H1 (cell line): ENCODE measurements around the gene COL6A1. TPM values are rescaled to one million over a fixed set of nuclear protein-coding genes. Genes with fewer than 3 reads are reported as not detected.

Experiments used
- CTCF ChIA-PET: fragments of 300-600 bp; sonication (Branson Sonifier 250); formaldehyde crosslinking; loops from one replicate; lab custom pipeline; 2021; ENCODE audit not compliant: partially characterized antibody; lab: Charles Lee
- POLR2A ChIA-PET: fragments of 300-600 bp; sonication (Branson Sonifier 250); formaldehyde crosslinking; loops from one replicate; lab custom pipeline; 2021; ENCODE audit warnings: inconsistent platforms; ENCODE audit not compliant: partially characterized antibody; lab: Charles Lee
- DNase-seq, 2 experiments: peaks; one replicate each; pipeline versions ENCODE4 v3.0.0 to v3.0.0-alpha.2; 2010 to 2022; ENCODE audit warnings: low spot score in 2 of 2, low read depth in 1 of 2, mixed read lengths in 1 of 2
- FAIRE-seq: peaks from 2 replicates; lab custom pipeline; 2011; peaks lifted over from hg19 to GRCh38; lab: Jason Lieb, UNC
- H2AFZ ChIP-seq: 2 replicates; pipeline ENCODE4 v1.8.1; 2012; ENCODE audit warnings: low read length, inconsistent platforms
- H2AK5ac ChIP-seq: 2 replicates; pipeline ENCODE4 v1.6.1; 2013; ENCODE audit warnings: low read depth, low read length
- H2BK120ac ChIP-seq: replicated peaks from 2 replicates; pipeline ENCODE3; 2013; ENCODE audit warnings: low read depth, low read length, inconsistent platforms
- H2BK12ac ChIP-seq: 2 replicates; pipeline ENCODE4 v1.6.1; 2013; ENCODE audit warnings: low read depth, low read length
- H2BK15ac ChIP-seq: 2 replicates; pipeline ENCODE4 v1.6.1; 2013; ENCODE audit warnings: low read length
- H2BK20ac ChIP-seq: 2 replicates; pipeline ENCODE4 v1.6.1; 2013; ENCODE audit warnings: low read length
- H2BK5ac ChIP-seq: 2 replicates; pipeline ENCODE4 v1.6.1; 2013; ENCODE audit warnings: low read depth, low read length
- H3K14ac ChIP-seq: 2 replicates; pipeline ENCODE4 v1.6.1; 2013; ENCODE audit warnings: inconsistent platforms; ENCODE audit not compliant: insufficient read length
- H3K18ac ChIP-seq: 2 replicates; pipeline ENCODE4 v1.6.1; 2013; ENCODE audit warnings: low read length; ENCODE audit errors: extremely low read depth
- H3K23ac ChIP-seq: 2 replicates; pipeline ENCODE4 v1.6.1; 2013; ENCODE audit warnings: inconsistent platforms; ENCODE audit not compliant: insufficient read length
- H3K23me2 ChIP-seq: 2 replicates; pipeline ENCODE4 v1.6.1; 2013; ENCODE audit warnings: low read depth, low read length
- H3K27ac ChIP-seq: 2 replicates; pipeline ENCODE4 v1.6.1; 2011; ENCODE audit warnings: low read depth, low read length, inconsistent platforms
- H3K27me3 ChIP-seq, 4 experiments: replicated peaks in 1 of 4; 1 replicate in 1 of 4; 2 replicates in 3 of 4; pipeline versions ENCODE4 v1.6.1 to v1.8.1; 2011 to 2013; ENCODE audit warnings: low read length in 3 of 4, mild to moderate bottlenecking in 3 of 4, inconsistent platforms in 2 of 4, mixed read lengths in 2 of 4, moderate library complexity in 1 of 4; ENCODE audit not compliant: control insufficient read depth in 3 of 4, insufficient read depth in 3 of 4; ENCODE audit errors: extremely low read depth in 1 of 4
- H3K36me3 ChIP-seq, 4 experiments: 2 replicates each; pipeline versions ENCODE4 v1.6.1 to v1.8.1; 2011 to 2013; ENCODE audit warnings: mild to moderate bottlenecking in 4 of 4, low read length in 3 of 4, moderate library complexity in 2 of 4, control low read depth in 1 of 4, inconsistent platforms in 1 of 4; ENCODE audit not compliant: insufficient read depth in 4 of 4, control insufficient read depth in 2 of 4
- H3K4ac ChIP-seq: replicated peaks from 2 replicates; pipeline ENCODE3; 2013; ENCODE audit warnings: low read length, low read depth, mixed read lengths, inconsistent platforms; ENCODE audit not compliant: insufficient read length
- H3K4me1 ChIP-seq, 4 experiments: replicated peaks in 1 of 4; 1 replicate in 1 of 4; 2 replicates in 3 of 4; pipeline versions ENCODE4 v1.6.1 to v1.8.1; 2011 to 2013; ENCODE audit warnings: low read length in 3 of 4, inconsistent platforms in 2 of 4, mixed read lengths in 1 of 4; ENCODE audit not compliant: insufficient read depth in 4 of 4, control insufficient read depth in 3 of 4
- H3K4me2 ChIP-seq, 2 experiments: 2 replicates each; pipeline versions ENCODE4 v1.6.1 to v1.8.1; 2011 to 2013; ENCODE audit warnings: low read depth in 2 of 2, low read length in 2 of 2, control low read depth in 1 of 2, inconsistent platforms in 1 of 2, mild to moderate bottlenecking in 1 of 2; ENCODE audit not compliant: insufficient read depth in 1 of 2
- H3K4me3 ChIP-seq, 4 experiments: fragments of 200-600, 300-600 bp in 1 of 4; sonication (generic), shearing (Covaris generic), sonication (Bioruptor Twin) in 1 of 4; 2 replicates each; pipeline versions ENCODE4 v1.5.1 to v1.8.1; 2011 to 2016; ENCODE audit warnings: low read length in 4 of 4, low read depth in 3 of 4, control low read depth in 2 of 4, inconsistent platforms in 2 of 4, mild to moderate bottlenecking in 2 of 4, mixed read lengths in 1 of 4, moderate library complexity in 1 of 4; ENCODE audit not compliant: insufficient read depth in 2 of 4; ENCODE audit errors: extremely low read depth in 1 of 4
- H3K56ac ChIP-seq: replicated peaks from 2 replicates; pipeline ENCODE3; 2013; ENCODE audit warnings: low read depth, mild to moderate bottlenecking, mixed read lengths, low read length, inconsistent platforms; ENCODE audit not compliant: insufficient read length
- H3K79me1 ChIP-seq: 2 replicates; pipeline ENCODE4 v1.6.1; 2013; ENCODE audit warnings: low read depth, low read length, control low read depth
- H3K79me2 ChIP-seq, 2 experiments: 2 replicates each; pipeline versions ENCODE4 v1.6.1 to v1.8.1; 2012 to 2013; ENCODE audit warnings: low read length in 2 of 2, mild to moderate bottlenecking in 2 of 2, inconsistent platforms in 1 of 2; ENCODE audit not compliant: insufficient read depth in 2 of 2, control insufficient read depth in 1 of 2
- H3K9ac ChIP-seq, 4 experiments: replicated peaks in 1 of 4; 1 replicate in 1 of 4; 2 replicates in 3 of 4; pipeline versions ENCODE4 v1.6.1 to v1.8.1; 2011 to 2013; ENCODE audit warnings: low read depth in 3 of 4, low read length in 3 of 4, control low read depth in 2 of 4, mild to moderate bottlenecking in 2 of 4, moderate library complexity in 2 of 4, inconsistent platforms in 1 of 4; ENCODE audit errors: extremely low read depth in 1 of 4
- H3K9me3 ChIP-seq, 2 experiments: 2 replicates each; pipeline versions ENCODE4 v1.6.1 to v1.8.1; 2012 to 2013; ENCODE audit warnings: mild to moderate bottlenecking in 2 of 2, moderate library complexity in 2 of 2, control low read depth in 1 of 2, inconsistent platforms in 1 of 2, low read depth in 1 of 2, low read length in 1 of 2, mixed read lengths in 1 of 2; ENCODE audit not compliant: insufficient read depth in 2 of 2
- H4K20me1 ChIP-seq, 2 experiments: replicated peaks in 1 of 2; 2 replicates each; pipeline versions ENCODE3 to v1.8.1; 2011 to 2013; ENCODE audit warnings: inconsistent platforms in 2 of 2, low read length in 2 of 2, mild to moderate bottlenecking in 1 of 2; ENCODE audit not compliant: insufficient read depth in 2 of 2, control insufficient read depth in 1 of 2
- H4K5ac ChIP-seq: 2 replicates; pipeline ENCODE4 v1.6.1; 2013; ENCODE audit warnings: low read length, low read depth, mixed read lengths, inconsistent platforms; ENCODE audit not compliant: insufficient read length
- H4K8ac ChIP-seq: 2 replicates; pipeline ENCODE4 v1.8.0; 2013; ENCODE audit warnings: mild to moderate bottlenecking, moderate library complexity, low read length, inconsistent platforms; ENCODE audit not compliant: insufficient read depth; ENCODE audit errors: extremely low read depth
- H4K91ac ChIP-seq: replicated peaks from 2 replicates; pipeline ENCODE3; 2013; ENCODE audit warnings: low read length, mixed read lengths, inconsistent platforms; ENCODE audit not compliant: insufficient read length
- ASH2L ChIP-seq: fragments of 200-600, 300-600 bp; sonication (generic); IDR thresholded peaks from one replicate; pipeline ENCODE4 v1.7.1; 2017; ENCODE audit warnings: low read length
- BCL11A ChIP-seq, 2 experiments: IDR thresholded peaks; one replicate each; pipeline ENCODE4 v1.6.1; 2011; ENCODE audit warnings: low read depth in 2 of 2, low read length in 2 of 2, mild to moderate bottlenecking in 2 of 2
- CBX5 ChIP-seq: fragments of 300-800, 300-1000 bp; sonication (generic); IDR thresholded peaks from 2 replicates; pipeline ENCODE4 v1.7.1; 2016; ENCODE audit warnings: antibody characterized with exemption, low read length, low read depth
- EZH2 ChIP-seq: fragments of 200-600 bp; sonication (generic); IDR thresholded peaks from 2 replicates; pipeline ENCODE4 v1.7.1; 2012; ENCODE audit warnings: low read depth, mild to moderate bottlenecking, moderate library complexity, low read length, inconsistent platforms; ENCODE audit not compliant: severe bottlenecking
- HDAC6 ChIP-seq: IDR thresholded peaks from one replicate; pipeline ENCODE4 v1.7.1; 2012; ENCODE audit warnings: low read depth, mild to moderate bottlenecking, inconsistent platforms, low read length, moderate library complexity
- MAX ChIP-seq: IDR thresholded peaks from 2 replicates; pipeline ENCODE4 v1.6.1; 2012; ENCODE audit warnings: inconsistent platforms
- PHF8 ChIP-seq: fragments of 200-600 bp; sonication (generic); conservative IDR thresholded peaks from 2 replicates; pipeline ENCODE4 v1.7.1; 2012; ENCODE audit warnings: low read depth, mild to moderate bottlenecking, inconsistent platforms, low read length, moderate library complexity
- POU5F1 ChIP-seq: IDR thresholded peaks from 2 replicates; pipeline ENCODE4 v1.6.1; 2011; ENCODE audit warnings: low read depth, mild to moderate bottlenecking, low read length, moderate library complexity
- TCF12 ChIP-seq: IDR thresholded peaks from 2 replicates; pipeline ENCODE4 v1.6.1; 2011; ENCODE audit warnings: low read depth, mild to moderate bottlenecking, low read length
- YY1 ChIP-seq: IDR thresholded peaks from 2 replicates; pipeline ENCODE4 v1.6.1; 2011; ENCODE audit warnings: low read depth, mild to moderate bottlenecking, low read length
- WGBS, 2 experiments: shearing (Covaris generic) in 1 of 2; methylation state at CpG; one replicate each; pipeline versions ENCODE4 v1.1.6 to v1.1.7; 2013 to 2015; ENCODE audit warnings: low lambda C conversion rate in 2 of 2, mixed read lengths in 2 of 2, inconsistent platforms in 1 of 2, low coverage in 1 of 2, missing lambda C conversion rate in 1 of 2; ENCODE audit not compliant: insufficient replicate concordance in 2 of 2, insufficient coverage in 1 of 2, insufficient read length in 1 of 2; ENCODE audit errors: extremely low coverage in 1 of 2, missing lambda C conversion rate in 1 of 2; 5-methylcytosine and 5-hydroxymethylcytosine counted together
- polyA plus RNA-seq, 7 experiments: library from polyadenylated mRNA; depleted of rRNA in 3 of 7; stranded (reverse) in 5 of 7; unstranded in 2 of 7; fragments of >200 nt in 5 of 7; fragments of 200-250 nt in 2 of 7; gene quantifications; 1 replicate in 5 of 7; 2 replicates in 1 of 7; 4 replicates in 1 of 7; pipeline versions ENCODE4 v1.2.1 to v1.2.3, GENCODE V29; 2011 to 2013; ENCODE audit warnings: missing spikeins in 2 of 7, mixed read lengths in 2 of 7
- total RNA-seq: library from RNA; stranded (reverse); fragmentation: NEBNext Ultra II Directional; extraction: Animal tissue kit (Norgen Biotek cat#: 25700); gene quantifications from 2 replicates; pipeline ENCODE4 v1.2.1, GENCODE V29; 2021

Gene COL6A1
- total and polyA plus RNA-seq, 2 of the 8 experiments (the other 6 are each of a cell fraction or from before 2014, with no cell fraction given): 100 to 115 TPM

DNA sequence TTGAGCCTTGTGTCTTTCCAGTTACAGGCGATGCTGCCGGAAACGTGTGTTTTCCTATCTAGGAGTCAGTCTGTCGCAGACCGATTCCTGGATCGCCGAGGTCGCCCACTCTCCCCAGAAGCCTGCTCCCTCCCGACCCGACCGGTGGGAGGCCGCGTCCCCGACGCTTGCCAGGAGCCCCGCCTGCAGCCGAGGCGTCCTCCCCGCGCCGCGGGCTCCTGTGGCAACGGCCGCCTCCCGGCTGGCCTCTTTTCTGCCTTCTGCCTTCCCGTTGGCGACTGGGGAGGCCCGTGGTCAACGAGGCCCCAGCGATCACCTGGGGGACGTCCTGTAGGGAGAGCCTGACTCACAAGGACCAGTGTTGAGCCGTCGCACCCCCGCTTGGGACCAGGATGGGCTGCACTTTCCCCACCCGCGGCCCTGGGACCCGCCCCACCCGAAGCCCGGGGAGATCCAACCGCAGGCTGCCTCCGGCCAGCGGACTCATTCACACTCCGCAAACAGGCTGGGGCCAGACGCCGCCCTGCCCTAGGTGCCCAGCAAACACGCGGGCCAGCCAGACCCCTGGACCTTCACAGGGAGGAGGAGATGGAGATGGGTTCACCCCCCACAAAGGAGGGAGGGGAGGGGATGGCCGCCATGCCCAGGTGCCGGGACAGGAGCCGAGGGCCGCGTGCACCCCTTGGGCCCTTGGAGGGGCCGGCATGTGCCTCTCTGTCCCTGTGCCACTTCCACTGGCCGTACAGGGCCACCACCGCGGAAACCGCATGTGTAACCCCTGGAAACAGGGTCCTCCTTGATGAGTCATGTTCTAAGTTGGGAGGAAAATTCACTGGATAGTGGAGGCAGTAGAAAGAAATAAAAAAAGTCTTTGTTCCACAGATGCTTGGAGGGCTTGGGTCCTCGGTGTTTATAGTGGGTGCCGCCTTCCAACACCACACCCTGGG lies 7.2 kb upstream of the COL6A1 start:
- Histone ChIP-seq H2BK20ac (peak overlapping the region; percentile 72; the same call in 1 of the 2 replicates), H3K18ac (peak overlapping the region; percentile 99), H2BK120ac (peak overlapping the region; percentile 94), H3K27me3 (peaks cover 0 to 23% (median 11%) of the 10 kb centered on the region in 4 experiments; a peak in 4 of 7 replicates), H2BK5ac (peak overlapping the region; percentile 78; the same call in 1 of the 2 replicates), H3K79me2 (no peaks in the 10 kb centered on the region), H4K20me1 (no peaks in the 10 kb centered on the region), H3K4me2 (peak overlapping the region; percentile 97), H2AFZ (no peak overlapping the region; the same call in 1 of the 2 replicates), H3K36me3 (no peaks in the 10 kb centered on the region), H3K23me2 (peaks cover 26% of the 10 kb centered on the region; the same call in 1 of the 2 replicates), H3K4me1 (peaks cover 0 to 34% (median 18%) of the 10 kb centered on the region in 4 experiments; a peak in 6 of 7 replicates), H3K23ac (no peak overlapping the region), H2BK12ac (peak overlapping the region; percentile 92; the same call in 1 of the 2 replicates), H4K5ac (peak overlapping the region; percentile 88), H3K9ac (peak overlapping the region in 2 of 4 experiments; percentile 20 to 34; a peak in 4 of 7 replicates), H3K4ac (peak overlapping the region; percentile 99), H2BK15ac (peak overlapping the region; percentile 88; the same call in 1 of the 2 replicates), H3K79me1 (no peaks in the 10 kb centered on the region), H3K9me3 (no peaks in the 10 kb centered on the region), H4K91ac (peak overlapping the region; percentile 99), H4K8ac (peak overlapping the region; percentile 81), H3K14ac (peak overlapping the region; percentile 61), H3K27ac (no peak overlapping the region), H3K56ac (peak overlapping the region; percentile 80), H3K4me3 (peak overlapping the region; percentile 42 to 71 (median 60)), H2AK5ac (0 out of 2 replicates have a peak overlapping the region, but pooled peaks have one; percentile 39)
- WGBS, 2 experiments: 2% methylated on average over 45 of the region's 59 CpGs; no CpG with 5 or more reads in 1 of the 2 experiments
- ChIA-PET POLR2A (interaction anchor here (0.6 to 1.0 kb wide), 4 partner anchors 21 to 169 kb away, joined by 3 to 4 read pairs (median 3); no protein-coding TSS in a partner anchor), CTCF (interaction anchor here (0.5 to 5.2 kb wide), 12 partner anchors 8 to 619 kb away, joined by 3 to 47 read pairs (median 4); partner anchors contain the start of gene COL6A1)
- FAIRE-seq (no peak), DNase-seq (peak in 1 of 2 experiments; percentile 78)
- TF ChIP-seq HDAC6: no peak
- no peak for TF ChIP-seq TCF12
- TF ChIP-seq POU5F1: no peak
- TF ChIP-seq ASH2L: peak; percentile 68
- peak; percentile 65 for TF ChIP-seq MAX
- TF ChIP-seq EZH2: peak; percentile 43
- no peak for TF ChIP-seq CBX5
- no peak for TF ChIP-seq PHF8
- no peak for TF ChIP-seq BCL11A (IDR thresholded peaks at IDR 0.05; ENCODE audit: low read depth in 2 of 2, low read length in 2 of 2)
- 0 out of 2 replicates have a peak, but pooled peaks have one; percentile 21 for TF ChIP-seq YY1
